Thoracic aorta (tissue), 2 donors: ENCODE data around the gene FBN3. TPM values are rescaled to one million over a fixed set of nuclear protein-coding genes. Genes with fewer than 3 reads are reported as not detected.

Source experiments
- ATAC-seq: fragments of 150-250 bp; one replicate; pipeline ENCODE4 v1.8.0; 2017; ENCODE audit warnings: low read depth; ENCODE audit not compliant: insufficient number of reproducible peaks, low FRiP score
- DNase-seq: peaks from one replicate; pipeline ENCODE4 v3.0.0-alpha.2; 2020; ENCODE audit warnings: low spot score
- H3K27ac ChIP-seq, 2 donors: fragments of 200-600 bp; sonication (generic); 1 replicate in 1 of 2; 2 replicates in 1 of 2; pipeline ENCODE4 v1.5.1; 2016; ENCODE audit warnings: mild to moderate bottlenecking in 2 of 2, moderate library complexity in 2 of 2
- H3K27me3 ChIP-seq: fragments of 200-600 bp; sonication (generic); replicated peaks from 2 replicates; pipeline ENCODE4 v1.6.0; 2016; ENCODE audit warnings: mild to moderate bottlenecking; ENCODE audit not compliant: insufficient read depth
- H3K36me3 ChIP-seq: fragments of 200-600 bp; sonication (generic); one replicate; pipeline ENCODE4 v1.5.1; 2016
- H3K4me1 ChIP-seq, 2 donors: fragments of 200-600 bp; sonication (generic); 1 replicate in 1 of 2; 2 replicates in 1 of 2; pipeline versions ENCODE4 v1.5.1 to v1.6.0; 2016; ENCODE audit warnings: low read depth in 2 of 2, mild to moderate bottlenecking in 1 of 2; ENCODE audit not compliant: control insufficient read depth in 1 of 2
- H3K4me3 ChIP-seq: fragments of 200-600 bp; sonication (generic); 2 replicates; pipeline ENCODE4 v1.5.1; 2016; ENCODE audit warnings: mild to moderate bottlenecking
- H3K9me3 ChIP-seq: fragments of 200-600 bp; sonication (generic); 2 replicates; pipeline ENCODE4 v1.5.1; 2016
- total RNA-seq, 2 donors: library from RNA; depleted of rRNA; stranded (reverse); fragments of >200 nt; gene quantifications; one replicate each; pipeline versions ENCODE4 v1.1.0 to v1.2.3, GENCODE V29; 2016
- TF ChIP-seq, protein P1 (sequence below): fragments of 200-600 bp; sonication (generic); IDR thresholded peaks from one replicate; pipeline ENCODE4 v1.5.1; 2019; ENCODE audit warnings: antibody characterized with exemption

Gene FBN3
- total RNA-seq, 2 donors from 2014 or later, result not detected

DNA sequence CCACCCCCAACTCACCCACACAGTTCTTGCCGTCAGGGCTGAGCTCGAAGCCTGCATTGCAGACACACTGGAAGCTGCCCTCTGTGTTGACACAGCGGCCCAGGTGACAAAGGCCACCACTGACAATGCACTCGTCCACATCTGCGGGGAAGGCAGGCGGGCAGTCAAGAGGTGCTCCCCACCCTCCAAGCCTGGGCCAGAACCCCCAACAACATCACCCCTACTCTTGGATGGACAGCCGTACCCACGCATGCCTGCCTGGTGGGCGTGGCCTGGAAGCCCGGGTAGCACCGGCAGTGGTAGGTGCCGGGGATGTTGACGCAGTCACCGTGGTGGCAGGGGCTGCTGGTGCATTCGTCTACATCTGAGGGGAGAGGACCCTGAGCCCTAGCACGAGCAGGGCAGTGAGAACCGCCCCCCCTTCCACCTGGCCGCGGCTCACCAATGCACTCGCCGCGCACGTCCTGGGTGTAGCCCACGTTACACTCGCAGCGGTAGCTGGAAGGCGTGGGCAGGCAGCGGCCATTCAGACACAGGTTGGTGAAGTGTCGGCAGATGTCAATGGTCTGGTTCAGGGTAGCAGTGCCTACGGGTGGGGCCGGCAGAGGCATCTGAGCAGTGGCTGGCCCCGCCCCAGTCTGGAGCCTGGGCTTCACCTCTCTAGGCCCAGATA is 13.3 kb downstream of the FBN3 start:
- Histone ChIP-seq H3K9me3 (no peaks in the 10 kb centered on the region), H3K4me3 (no peak overlapping the region), H3K4me1 (no peaks in the 10 kb centered on the region), H3K36me3 (no peaks in the 10 kb centered on the region), H3K27me3 (no peaks in the 10 kb centered on the region), H3K27ac (no peak overlapping the region)
- no peak for DNase-seq
- no peak for ATAC-seq
- TF ChIP-seq, protein P1, sequence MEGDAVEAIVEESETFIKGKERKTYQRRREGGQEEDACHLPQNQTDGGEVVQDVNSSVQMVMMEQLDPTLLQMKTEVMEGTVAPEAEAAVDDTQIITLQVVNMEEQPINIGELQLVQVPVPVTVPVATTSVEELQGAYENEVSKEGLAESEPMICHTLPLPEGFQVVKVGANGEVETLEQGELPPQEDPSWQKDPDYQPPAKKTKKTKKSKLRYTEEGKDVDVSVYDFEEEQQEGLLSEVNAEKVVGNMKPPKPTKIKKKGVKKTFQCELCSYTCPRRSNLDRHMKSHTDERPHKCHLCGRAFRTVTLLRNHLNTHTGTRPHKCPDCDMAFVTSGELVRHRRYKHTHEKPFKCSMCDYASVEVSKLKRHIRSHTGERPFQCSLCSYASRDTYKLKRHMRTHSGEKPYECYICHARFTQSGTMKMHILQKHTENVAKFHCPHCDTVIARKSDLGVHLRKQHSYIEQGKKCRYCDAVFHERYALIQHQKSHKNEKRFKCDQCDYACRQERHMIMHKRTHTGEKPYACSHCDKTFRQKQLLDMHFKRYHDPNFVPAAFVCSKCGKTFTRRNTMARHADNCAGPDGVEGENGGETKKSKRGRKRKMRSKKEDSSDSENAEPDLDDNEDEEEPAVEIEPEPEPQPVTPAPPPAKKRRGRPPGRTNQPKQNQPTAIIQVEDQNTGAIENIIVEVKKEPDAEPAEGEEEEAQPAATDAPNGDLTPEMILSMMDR, result no peak

DNA sequence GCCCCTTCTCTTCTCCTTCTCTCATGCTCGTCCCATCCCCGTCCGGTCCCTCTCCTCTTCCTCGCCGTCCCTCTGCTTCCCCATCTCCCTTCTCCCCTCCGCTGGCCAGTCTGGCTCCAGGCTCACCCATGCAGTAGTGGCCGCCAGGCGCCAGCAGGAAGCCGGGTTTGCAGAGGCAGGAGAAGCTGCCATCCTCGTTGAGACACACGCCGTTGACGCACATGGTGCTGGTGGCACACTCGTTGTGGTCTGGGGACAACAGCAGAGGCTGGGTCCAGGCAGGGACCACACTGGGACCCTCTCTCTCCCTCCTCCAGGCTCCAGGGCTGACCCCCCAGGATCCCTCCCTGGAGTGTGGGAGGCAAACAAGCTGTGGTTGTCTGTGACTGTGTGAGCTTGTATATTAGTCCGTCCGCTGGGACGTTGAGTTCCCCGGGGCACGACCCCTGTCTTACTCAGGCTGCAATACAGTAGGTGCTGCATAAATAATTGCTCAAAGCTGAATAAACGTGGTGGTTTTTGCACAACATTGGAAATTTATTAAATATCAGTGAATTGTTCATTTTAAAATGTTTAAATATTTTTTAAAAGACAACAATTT is 16.4 kb downstream of the FBN3 start:
- TF ChIP-seq, protein P1, result no peak
- ATAC-seq (no peak), DNase-seq (no peak)
- no peaks in the 10 kb centered on the region for H3K4me1 ChIP-seq
- no peak overlapping the region for H3K27ac ChIP-seq
- H3K9me3 ChIP-seq, result no peaks in the 10 kb centered on the region
- H3K27me3 ChIP-seq, result no peaks in the 10 kb centered on the region
- H3K4me3 ChIP-seq, result no peak overlapping the region
- no peaks in the 10 kb centered on the region for H3K36me3 ChIP-seq

DNA sequence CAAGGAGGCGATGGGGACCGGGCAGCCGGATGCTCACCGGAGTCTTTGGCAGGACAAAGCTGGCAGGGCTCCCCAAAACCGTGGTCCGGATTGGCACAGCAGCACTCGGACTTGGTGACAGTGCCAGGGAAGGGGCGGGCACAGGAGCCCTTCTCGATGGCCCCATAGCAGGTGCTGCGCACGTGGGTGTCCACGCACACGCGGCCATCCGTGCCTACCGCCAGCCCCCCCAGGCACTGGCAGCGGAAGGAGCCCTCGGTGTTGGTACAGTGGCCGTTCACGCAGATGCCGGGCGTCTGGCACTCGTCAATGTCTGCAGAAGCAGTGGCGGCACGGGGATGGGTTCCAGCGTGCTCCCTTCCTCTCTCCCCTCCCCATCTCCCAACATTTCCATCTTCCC is 17.9 kb downstream of the FBN3 start:
- TF ChIP-seq, protein P1, result no peak
- Histone ChIP-seq H3K4me1 (no peaks in the 10 kb centered on the region), H3K36me3 (no peaks in the 10 kb centered on the region), H3K4me3 (no peak overlapping the region), H3K9me3 (no peaks in the 10 kb centered on the region), H3K27ac (no peak overlapping the region), H3K27me3 (no peaks in the 10 kb centered on the region)
- no peak for DNase-seq
- no peak for ATAC-seq

DNA sequence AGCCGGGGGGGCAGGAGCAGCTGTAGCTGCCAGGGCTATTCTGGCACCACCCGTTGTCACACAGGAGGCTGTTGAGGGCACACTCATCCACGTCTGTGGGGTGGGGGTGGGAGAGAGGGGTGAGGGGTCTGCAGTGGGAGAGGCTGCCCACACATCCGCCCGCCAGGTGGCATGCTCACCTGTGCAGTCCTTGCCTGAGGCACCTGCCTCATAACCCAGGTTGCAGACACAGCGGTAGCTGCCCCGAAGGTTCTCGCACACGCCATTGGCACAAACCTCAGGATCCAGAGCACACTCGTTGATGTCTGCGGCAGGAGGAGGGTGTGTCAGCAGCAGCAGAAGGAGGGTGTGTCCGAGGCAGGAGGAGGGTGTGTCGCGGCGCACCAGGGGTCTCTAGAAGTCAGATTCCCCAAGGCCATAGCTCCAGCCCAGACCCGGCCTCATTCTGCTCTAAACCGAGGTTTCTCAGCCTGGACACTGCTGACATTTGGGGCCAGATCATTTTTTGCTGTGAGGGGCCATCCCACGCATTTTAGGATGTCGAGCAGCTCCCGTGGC is 20.3 kb downstream of the FBN3 start:
- no peaks in the 10 kb centered on the region for H3K4me1 ChIP-seq
- H3K4me3 ChIP-seq, result no peak overlapping the region
- no peak for ATAC-seq
- no peaks in the 10 kb centered on the region for H3K9me3 ChIP-seq
- no peaks in the 10 kb centered on the region for H3K36me3 ChIP-seq
- TF ChIP-seq, protein P1, result no peak
- no peak for DNase-seq
- H3K27me3 ChIP-seq, result no peaks in the 10 kb centered on the region
- H3K27ac ChIP-seq, result no peak overlapping the region

DNA sequence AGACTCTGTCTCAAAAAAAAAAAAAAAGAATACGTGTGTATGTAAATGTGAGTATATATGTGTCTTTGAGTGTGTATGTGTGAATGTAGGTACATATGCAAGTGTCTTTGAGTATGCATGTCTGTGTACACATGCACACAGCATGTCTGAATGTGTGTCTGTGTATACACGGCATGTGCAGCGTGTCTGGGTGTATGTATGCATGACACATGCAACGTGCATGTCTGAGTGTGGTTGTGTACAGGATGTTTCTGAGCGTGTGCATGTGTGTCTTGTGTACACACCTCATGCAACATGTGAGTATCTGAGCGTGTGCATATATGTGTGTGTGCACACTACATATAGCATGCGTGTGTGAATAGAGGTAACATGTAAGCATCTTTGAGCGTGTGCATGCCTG is 20.8 kb downstream of the FBN3 start:
- Histone ChIP-seq H3K9me3 (no peaks in the 10 kb centered on the region), H3K36me3 (no peaks in the 10 kb centered on the region), H3K27ac (no peak overlapping the region), H3K27me3 (no peaks in the 10 kb centered on the region), H3K4me1 (no peaks in the 10 kb centered on the region), H3K4me3 (no peak overlapping the region)
- no peak for ATAC-seq
- no peak for DNase-seq
- TF ChIP-seq, protein P1, result no peak
